ENCODE results near the gene CDC73. TPM values are rescaled to one million over a fixed set of nuclear protein-coding genes. Genes with fewer than 3 reads are reported as not detected.
"Not testable (repeated sequence)": the region's sequence is repeated elsewhere in the genome, so short reads cannot be mapped to it uniquely, and the experiment has no call there.

The CDC73 gene
- total RNA-seq, 2 experiments from 2014 or later = 50.8 to 55.2 TPM

DNA sequence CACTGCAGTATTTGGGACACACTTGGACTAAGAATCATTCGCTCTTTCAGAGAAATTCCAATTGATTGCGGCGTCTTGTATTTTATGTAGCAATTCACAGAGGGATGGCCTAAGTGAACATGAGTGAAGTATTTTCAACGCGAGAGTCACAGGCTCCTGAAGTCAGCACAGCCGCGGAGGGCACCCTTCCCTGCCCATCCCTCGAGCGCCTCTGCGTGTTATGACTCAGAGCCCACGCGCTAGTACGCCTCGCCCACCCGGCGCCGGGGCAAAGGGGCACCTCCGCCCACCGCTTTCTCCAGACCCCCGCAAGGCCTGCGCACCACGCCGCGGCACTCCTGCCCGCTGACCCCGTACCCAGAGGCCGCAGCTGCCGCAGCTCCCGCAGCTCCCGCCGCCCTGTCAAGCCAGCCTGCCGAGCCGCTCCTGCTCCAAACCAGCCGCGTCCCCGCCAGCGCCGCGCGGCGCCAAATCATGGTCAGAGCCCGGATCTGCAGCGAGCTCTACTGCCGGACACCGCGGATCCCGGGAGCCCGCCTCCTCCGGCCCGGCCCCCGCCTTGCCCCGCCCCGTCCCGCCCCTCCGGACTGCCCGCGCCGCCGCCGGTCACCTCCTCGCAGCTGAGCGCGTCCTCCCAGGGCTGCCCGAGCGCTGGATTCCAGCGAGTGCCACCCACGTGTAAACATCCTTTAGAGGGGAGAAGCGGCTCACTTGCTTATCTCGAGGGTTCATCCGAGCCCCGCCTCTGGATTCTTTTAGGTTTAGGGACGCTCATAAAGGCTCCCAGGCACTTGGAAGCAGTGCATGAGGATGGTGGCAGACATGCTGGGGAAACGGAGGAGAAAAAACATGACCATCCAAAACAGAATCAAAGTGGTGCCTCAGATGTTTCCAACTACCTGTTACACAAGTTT, 16.7 kb upstream of the CDC73 start, which contains the start of gene GLRX2:
Gene GLRX2, minus strand, starts transcription at position 508 of the 914 bp plus-strand sequence. Its CDS starts 32 bp downstream, at position 476.
- Mint-ChIP-seq H3K27me3 (peaks cover 17% of the 10 kb centered on the region), H3K4me1 (peaks cover 13% of the 10 kb centered on the region), H3K27ac (peak within 1 kb of the TSS; percentile 74), H3K36me3 (peaks cover 3% of the 10 kb centered on the region), H3K9me3 (no peaks in the 10 kb centered on the region), H3K4me3 (peak within 1 kb of the TSS; percentile 92)
- peak; percentile 63 for DNase-seq
- ATAC-seq (ENCODE audit: low read depth) = peak; percentile 93
- POLR2A ChIA-PET = interaction anchor here (3.2 kb wide), 1 partner anchor 47 kb away, joined by 15 read pairs; the partner anchor contains the start of genes RO60 and UCHL5

DNA sequence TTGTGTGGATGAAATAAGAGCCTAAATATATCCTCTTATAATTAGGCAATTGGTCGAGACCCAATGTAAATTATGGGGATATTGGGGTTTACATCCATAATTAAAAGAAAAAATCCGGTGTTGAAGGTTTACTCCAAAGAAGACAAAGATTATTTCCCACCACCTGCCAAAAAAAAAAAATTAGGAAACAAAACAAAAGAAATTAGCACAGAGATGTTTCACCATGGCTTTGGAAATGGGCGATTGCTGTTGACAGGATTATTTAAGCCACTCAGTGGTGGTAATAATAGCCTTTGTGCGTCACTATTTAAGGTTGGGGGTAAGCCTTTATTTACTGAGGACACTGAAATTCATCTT, 16.0 kb upstream of the CDC73 start:
- DNase-seq (no peak), ATAC-seq (ENCODE audit: low read depth) (no peak)
- H3K27ac Mint-ChIP-seq = no peak overlapping the region
- peaks cover 2% of the 10 kb centered on the region for H3K36me3 Mint-ChIP-seq
- POLR2A ChIA-PET = interaction anchor here (3.2 kb wide), 1 partner anchor 47 kb away, joined by 15 read pairs; the partner anchor contains the start of genes RO60 and UCHL5
- H3K27me3 Mint-ChIP-seq = peaks cover 22% of the 10 kb centered on the region
- H3K4me1 Mint-ChIP-seq = peaks cover 13% of the 10 kb centered on the region
- no peaks in the 10 kb centered on the region for H3K9me3 Mint-ChIP-seq
- peak overlapping the region; percentile 92 for H3K4me3 Mint-ChIP-seq

DNA sequence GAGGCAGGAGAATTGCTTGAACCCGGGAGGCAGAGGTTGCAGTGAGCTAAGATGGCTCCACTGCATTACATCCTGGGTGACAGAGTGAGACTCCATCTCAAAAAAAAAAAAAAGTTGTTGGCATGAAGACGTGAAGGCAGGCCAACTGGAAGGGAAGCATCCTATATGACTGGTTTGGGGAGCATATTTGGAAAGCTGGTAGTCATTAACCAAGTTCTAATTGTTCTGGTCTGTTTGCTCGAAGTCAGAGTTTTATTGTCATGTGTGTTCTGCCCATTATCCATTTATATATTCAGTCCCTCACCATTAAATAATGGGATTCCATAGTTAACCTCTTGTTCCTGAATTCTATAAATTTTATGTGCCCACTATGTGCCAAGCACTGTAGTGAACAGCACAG, 13.4 kb upstream of the CDC73 start:
- peaks cover 25% of the 10 kb centered on the region for H3K27me3 Mint-ChIP-seq
- ATAC-seq (ENCODE audit: low read depth) = no peak

DNA sequence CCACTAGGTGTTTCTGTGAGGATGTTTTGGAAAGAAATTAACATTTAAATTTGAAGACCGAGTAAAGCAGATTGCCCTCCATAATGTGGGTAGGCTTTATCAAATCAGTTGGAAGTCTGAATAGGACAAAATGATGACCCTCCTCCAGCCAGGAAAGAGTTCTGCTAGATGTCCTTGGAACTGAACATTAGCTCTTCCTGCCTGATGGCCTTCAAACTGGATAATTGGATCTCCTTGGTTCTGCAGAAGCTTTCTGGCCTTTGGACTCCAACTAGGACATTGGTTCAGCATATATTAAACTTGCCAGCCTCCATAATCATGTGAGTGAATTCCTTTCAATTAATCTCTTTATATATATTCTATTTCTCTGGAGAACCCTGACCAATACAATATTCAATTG, 12.2 kb upstream of the CDC73 start:
- no peak for ATAC-seq (ENCODE audit: low read depth)
- Mint-ChIP-seq H3K4me3 (no peak overlapping the region), H3K9me3 (no peaks in the 10 kb centered on the region), H3K36me3 (no peaks in the 10 kb centered on the region), H3K4me1 (no peaks in the 10 kb centered on the region), H3K27ac (no peak overlapping the region), H3K27me3 (peaks cover 25% of the 10 kb centered on the region)
- POLR2A ChIA-PET = no interaction called here
- DNase-seq = no peak

More for the DNA sequence above, 13.4 kb upstream of the CDC73 start:
- Mint-ChIP-seq H3K9me3 (no peaks in the 10 kb centered on the region), H3K4me1 (peaks cover 7% of the 10 kb centered on the region), H3K36me3 (peaks cover under 1% of the 10 kb centered on the region), H3K4me3 (no peak overlapping the region), H3K27ac (no peak overlapping the region)
- POLR2A ChIA-PET = interaction anchor here (0.7 kb wide), 1 partner anchor 509 kb away, joined by 3 read pairs; no protein-coding TSS in a partner anchor
- DNase-seq = no peak

DNA sequence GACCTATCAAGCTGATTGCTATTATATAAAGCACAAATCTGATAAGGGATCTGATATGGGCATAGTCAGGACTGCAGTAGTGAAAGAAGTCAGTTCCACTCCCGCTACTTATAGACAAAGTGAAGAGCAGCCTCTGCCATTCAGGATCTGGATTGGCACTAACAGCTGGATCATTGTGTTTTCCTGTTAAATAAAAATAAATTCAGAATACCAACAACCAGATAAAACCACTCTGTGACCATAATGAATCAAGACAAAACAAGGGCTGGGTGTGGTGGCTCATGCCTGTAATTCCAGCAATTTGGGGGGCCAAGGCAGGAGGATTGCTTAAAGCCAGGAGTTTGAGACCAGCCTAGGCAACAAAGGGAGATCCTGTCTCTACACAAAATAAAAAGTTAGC, 11.6 kb upstream of the CDC73 start:
- Mint-ChIP-seq H3K4me1 (no peaks in the 10 kb centered on the region), H3K27ac (no peak overlapping the region), H3K36me3 (no peaks in the 10 kb centered on the region), H3K27me3 (peaks cover 25% of the 10 kb centered on the region), H3K4me3 (no peak overlapping the region), H3K9me3 (no peaks in the 10 kb centered on the region)
- POLR2A ChIA-PET = no interaction called here
- DNase-seq (no peak), ATAC-seq (ENCODE audit: low read depth) (no peak)

DNA sequence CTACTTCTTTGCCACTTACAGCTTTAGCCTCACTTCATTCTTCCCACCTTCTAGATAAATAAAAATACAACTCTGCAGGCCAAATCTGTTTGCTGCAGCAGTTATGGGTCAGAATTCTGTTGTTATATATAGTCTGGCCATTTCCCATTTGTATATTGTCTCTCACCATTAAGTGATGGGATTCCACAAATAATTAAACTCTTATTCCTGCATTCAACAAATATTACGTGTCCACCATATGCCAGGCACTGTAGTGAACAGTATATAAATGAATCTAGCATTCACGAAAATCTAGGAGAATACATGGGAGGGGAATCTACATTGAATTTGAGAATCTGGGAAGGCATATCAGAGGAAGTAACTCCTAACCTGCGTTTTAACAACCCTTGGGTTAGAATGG, 11.0 kb upstream of the CDC73 start:
- Mint-ChIP-seq H3K4me1 (no peaks in the 10 kb centered on the region), H3K36me3 (no peaks in the 10 kb centered on the region), H3K27ac (no peak overlapping the region), H3K9me3 (no peaks in the 10 kb centered on the region), H3K4me3 (no peak overlapping the region), H3K27me3 (peaks cover 25% of the 10 kb centered on the region)
- DNase-seq (no peak), ATAC-seq (ENCODE audit: low read depth) (no peak)
- POLR2A ChIA-PET = no interaction called here

DNA sequence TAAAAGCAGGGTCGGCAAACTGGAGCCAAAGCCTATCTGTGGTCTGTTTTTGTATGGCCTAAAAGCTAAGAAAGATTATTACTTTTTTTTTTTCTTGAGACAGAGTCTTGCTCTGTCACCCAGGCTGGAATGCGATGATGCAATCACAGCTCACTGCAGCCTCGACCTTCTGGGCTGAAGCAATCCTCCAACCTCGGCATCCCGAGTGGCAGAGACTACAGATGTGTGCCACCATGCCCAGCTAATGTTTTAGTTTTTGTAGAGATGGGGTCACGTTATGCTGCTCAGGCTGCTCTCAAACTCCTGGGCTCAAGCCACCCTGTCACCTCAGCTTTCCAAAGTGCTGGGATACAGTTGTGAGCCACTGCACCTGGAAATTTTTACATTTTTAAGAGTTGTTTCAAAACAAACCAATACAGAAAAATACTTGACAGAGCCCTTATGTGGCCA, 10.2 kb upstream of the CDC73 start:
- POLR2A ChIA-PET = interaction anchor here (1.0 kb wide), 1 partner anchor 10 kb away, joined by 3 read pairs; no protein-coding TSS in a partner anchor
- Mint-ChIP-seq H3K27ac (no peak overlapping the region), H3K36me3 (no peaks in the 10 kb centered on the region), H3K9me3 (no peaks in the 10 kb centered on the region), H3K4me1 (no peaks in the 10 kb centered on the region), H3K27me3 (peaks cover 30% of the 10 kb centered on the region), H3K4me3 (no peak overlapping the region)
- no peak for ATAC-seq (ENCODE audit: low read depth)
- DNase-seq = no peak

DNA sequence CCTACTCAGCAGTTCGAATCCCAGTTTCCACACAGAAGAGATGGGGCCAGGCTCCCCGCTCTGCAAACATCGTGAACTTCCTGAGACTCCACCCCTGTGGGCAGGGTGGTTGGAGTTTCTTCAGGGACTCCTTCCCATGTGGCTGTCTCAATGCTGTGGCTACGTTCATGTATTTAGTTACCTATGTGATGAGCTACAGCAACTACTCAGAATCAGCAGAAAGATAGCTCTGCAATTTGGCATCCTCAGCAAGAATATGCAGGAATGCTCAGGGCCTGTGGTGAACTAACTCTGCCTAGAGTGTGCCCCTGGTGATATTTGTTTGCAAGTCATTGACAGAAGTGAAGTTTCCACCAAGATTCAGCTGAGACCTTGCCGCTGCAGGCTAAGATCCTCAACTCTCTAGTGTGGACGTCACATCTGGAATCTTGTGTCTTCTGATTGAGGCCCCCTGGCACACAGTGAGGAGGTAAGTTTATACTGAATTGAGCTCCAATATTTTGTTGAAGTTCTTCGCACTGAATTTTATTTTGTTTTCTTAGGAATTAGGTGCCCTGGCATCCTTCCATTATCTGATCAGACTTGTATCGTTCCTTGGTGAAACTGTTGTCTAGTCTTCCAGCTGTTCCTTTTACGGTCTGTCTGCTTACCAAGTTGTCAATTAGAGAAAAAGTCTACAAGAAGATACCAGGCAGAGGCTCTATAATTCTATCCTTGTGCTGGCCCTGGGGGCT, 8.4 kb upstream of the CDC73 start:
- no peak overlapping the region for H3K4me3 Mint-ChIP-seq
- H3K36me3 Mint-ChIP-seq = no peaks in the 10 kb centered on the region
- H3K27me3 Mint-ChIP-seq = peaks cover 22% of the 10 kb centered on the region
- H3K4me1 Mint-ChIP-seq = no peaks in the 10 kb centered on the region
- no peak overlapping the region for H3K27ac Mint-ChIP-seq
- POLR2A ChIA-PET = interaction anchor here (0.6 kb wide), 1 partner anchor 12 kb away, joined by 3 read pairs; no protein-coding TSS in a partner anchor
- no peaks in the 10 kb centered on the region for H3K9me3 Mint-ChIP-seq
- no peak for ATAC-seq (ENCODE audit: low read depth)
- no peak for DNase-seq

DNA sequence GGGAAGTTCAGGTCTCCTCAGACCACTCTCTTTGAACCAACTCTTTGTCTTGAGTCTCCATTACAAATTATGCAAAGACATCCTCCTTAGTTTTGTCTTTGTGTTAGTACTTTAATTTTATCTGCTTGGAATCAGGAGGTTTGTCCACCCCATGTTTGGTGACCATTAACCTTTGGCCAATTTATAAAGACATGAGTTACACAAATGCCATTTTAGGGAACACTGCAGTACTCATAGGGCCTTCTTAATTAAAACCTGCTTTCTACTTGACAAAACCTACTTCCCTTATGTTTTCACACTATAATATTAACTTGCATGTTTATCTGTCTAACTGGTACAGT, 7.9 kb upstream of the CDC73 start:
- no peak overlapping the region for H3K27ac Mint-ChIP-seq
- no peak overlapping the region for H3K4me3 Mint-ChIP-seq
- no peaks in the 10 kb centered on the region for H3K4me1 Mint-ChIP-seq
- no peak for ATAC-seq (ENCODE audit: low read depth)
- H3K36me3 Mint-ChIP-seq = no peaks in the 10 kb centered on the region
- no peaks in the 10 kb centered on the region for H3K9me3 Mint-ChIP-seq
- DNase-seq = no peak
- POLR2A ChIA-PET = no interaction called here
- peaks cover 24% of the 10 kb centered on the region for H3K27me3 Mint-ChIP-seq

DNA sequence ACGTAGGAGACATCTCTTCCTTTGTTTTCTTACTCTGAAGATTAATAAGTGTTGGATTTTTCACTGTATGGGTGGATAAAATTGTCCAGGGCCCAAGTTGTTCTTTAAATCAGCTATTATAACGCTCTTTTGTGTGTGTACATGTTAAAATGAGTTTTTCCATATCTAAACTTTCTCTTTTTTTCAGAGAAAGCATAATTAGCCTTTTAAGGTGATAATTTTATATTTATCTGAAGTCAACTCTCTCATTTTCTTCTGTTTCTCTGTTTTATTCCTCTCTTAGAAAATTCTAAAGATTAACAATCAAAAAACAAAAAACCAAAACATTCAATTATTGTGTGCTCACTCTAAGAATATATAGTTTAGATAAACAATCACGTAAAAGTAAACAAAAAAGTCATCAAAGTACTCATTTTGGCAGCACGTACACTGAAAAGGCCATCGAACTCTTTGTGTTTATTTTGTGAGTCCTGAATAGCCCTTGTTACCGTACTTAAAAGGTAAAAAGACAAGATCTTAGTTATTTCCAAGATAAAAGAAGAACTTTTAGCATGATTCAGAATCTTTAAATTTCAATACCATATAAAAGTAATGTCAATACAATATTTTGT, 7.2 kb upstream of the CDC73 start:
- ATAC-seq (ENCODE audit: low read depth) (no peak), DNase-seq (no peak)
- Mint-ChIP-seq H3K9me3 (no peaks in the 10 kb centered on the region), H3K27me3 (peaks cover 26% of the 10 kb centered on the region), H3K36me3 (no peaks in the 10 kb centered on the region), H3K4me3 (no peak overlapping the region), H3K4me1 (no peaks in the 10 kb centered on the region), H3K27ac (no peak overlapping the region)
- POLR2A ChIA-PET = no interaction called here

DNA sequence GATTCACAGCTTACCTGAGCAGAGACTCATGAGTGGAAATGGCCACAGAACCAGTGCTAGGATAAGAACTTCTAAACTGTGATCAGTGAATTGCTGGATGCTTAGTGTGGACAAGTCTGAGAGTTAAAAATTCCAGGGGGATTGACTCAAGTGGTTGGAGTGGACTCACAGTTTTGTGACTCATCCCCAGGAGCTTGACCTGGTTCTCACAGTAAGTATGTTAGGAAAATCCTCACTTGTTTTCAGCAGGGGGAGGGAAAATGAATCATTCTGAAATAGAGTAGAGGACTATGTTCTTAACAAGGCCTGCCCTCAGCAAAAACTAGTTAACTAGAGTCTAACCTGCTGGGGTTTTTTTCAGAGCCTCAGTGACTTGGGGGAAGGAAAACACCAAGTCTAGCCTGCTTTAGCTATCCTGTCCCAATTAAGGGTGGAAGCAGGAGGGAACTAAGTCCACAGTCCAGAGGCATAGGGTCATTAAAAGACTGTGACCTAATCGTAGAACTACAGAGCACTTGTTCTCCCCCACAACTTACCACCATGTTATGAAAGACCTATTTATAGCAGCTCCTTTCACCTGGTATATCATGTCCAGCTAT, 6.1 kb upstream of the CDC73 start:
- H3K27ac Mint-ChIP-seq = no peak overlapping the region
- ATAC-seq (ENCODE audit: low read depth) (no peak), DNase-seq (no peak)
- H3K4me3 Mint-ChIP-seq = no peak overlapping the region
- peaks cover 3% of the 10 kb centered on the region for H3K4me1 Mint-ChIP-seq
- POLR2A ChIA-PET = no interaction called here
- peaks cover 26% of the 10 kb centered on the region for H3K27me3 Mint-ChIP-seq
- no peaks in the 10 kb centered on the region for H3K36me3 Mint-ChIP-seq
- no peaks in the 10 kb centered on the region for H3K9me3 Mint-ChIP-seq

DNA sequence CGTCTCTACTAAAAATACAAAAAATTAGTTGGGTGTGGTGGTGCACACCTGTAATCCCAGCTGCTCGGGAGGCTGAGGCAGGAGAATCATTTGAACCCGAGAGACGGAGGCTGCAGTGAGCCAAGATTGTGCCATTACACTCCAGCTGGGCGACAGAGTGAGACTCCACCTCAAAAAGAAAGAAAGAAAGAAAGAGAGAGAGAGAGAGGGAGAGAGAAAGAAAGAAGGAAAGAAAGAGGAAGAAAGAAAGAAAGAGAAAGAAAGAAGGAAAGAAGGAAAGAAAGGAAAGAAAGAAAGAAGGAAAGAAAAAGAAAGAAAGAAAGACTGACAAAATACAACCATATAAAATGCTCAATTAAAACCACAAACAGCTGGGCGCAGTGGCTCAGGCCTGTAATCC, 4.7 kb upstream of the CDC73 start:
- ATAC-seq (ENCODE audit: low read depth); POLR2A ChIA-PET; H3K4me3 Mint-ChIP-seq; H3K27ac Mint-ChIP-seq; H3K4me1 Mint-ChIP-seq; DNase-seq; H3K36me3 Mint-ChIP-seq; H3K9me3 Mint-ChIP-seq: not testable (repeated sequence)
- peaks cover 23% of the 10 kb centered on the region for H3K27me3 Mint-ChIP-seq

DNA sequence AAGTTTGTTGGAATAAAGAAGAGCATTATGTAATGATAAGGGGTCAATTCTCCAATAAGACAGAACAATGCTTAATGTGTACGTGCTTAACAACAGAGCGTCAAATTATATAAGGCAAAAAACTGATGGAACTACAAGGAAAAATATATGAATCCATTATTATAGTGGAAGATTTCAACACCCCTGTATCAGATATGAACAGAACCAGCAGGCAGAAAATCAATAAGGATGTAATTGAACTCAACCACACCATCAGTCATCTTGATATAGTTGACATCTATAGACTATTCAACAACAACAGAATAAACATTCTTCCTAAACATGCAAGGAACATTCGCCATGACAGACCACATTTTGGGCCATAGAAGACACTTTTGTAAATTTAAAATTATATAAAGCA, 3.6 kb upstream of the CDC73 start:
- Mint-ChIP-seq H3K4me1 (peaks cover 8% of the 10 kb centered on the region), H3K27ac (no peak overlapping the region), H3K4me3 (no peak overlapping the region), H3K9me3 (no peaks in the 10 kb centered on the region), H3K27me3 (peaks cover 23% of the 10 kb centered on the region), H3K36me3 (no peaks in the 10 kb centered on the region)
- no peak for DNase-seq
- POLR2A ChIA-PET = interaction anchor here (0.5 kb wide), 1 partner anchor 43 kb away, joined by 4 read pairs; no protein-coding TSS in a partner anchor
- ATAC-seq (ENCODE audit: low read depth) = no peak
